Brain microvascular endothelial cell (primary cell): ENCODE results near the gene TRIM33.
"Not testable (repeated sequence)": the region's sequence is repeated elsewhere in the genome, so short reads cannot be mapped to it uniquely, and the experiment has no call there.

ENCODE experiments used
- DNase-seq: peaks from one replicate; pipeline ENCODE4 v3.0.0-alpha.2; 2020
- H3K27ac ChIP-seq: fragments of 250-450 bp; sonication (Bioruptor Pico); 2 replicates; pipeline ENCODE4 v1.5.1; 2020; ENCODE audit warnings: mild to moderate bottlenecking, moderate library complexity
- H3K27me3 ChIP-seq: fragments of 250-450 bp; sonication (Bioruptor Pico); replicated peaks from 2 replicates; pipeline ENCODE4 v1.5.1; 2020; ENCODE audit warnings: mild to moderate bottlenecking
- H3K36me3 ChIP-seq: fragments of 250-450 bp; sonication (Bioruptor Pico); replicated peaks from 2 replicates; pipeline ENCODE4 v1.5.1; 2020; ENCODE audit warnings: mild to moderate bottlenecking
- H3K4me3 ChIP-seq: 2 replicates; pipeline ENCODE4 v1.5.1; 2011; ENCODE audit warnings: low read depth, mild to moderate bottlenecking, control low read depth, low read length, moderate library complexity
- in situ Hi-C: cut with HindIII; loops from 2 replicates; pipeline ENCODE4 v1.10.0; 2017; ENCODE audit warnings: low sequenced_read_pairs, low pct_ligation_motif_present
- TF ChIP-seq, protein P1 (sequence below): IDR thresholded peaks from 2 replicates; pipeline ENCODE4 v1.5.1; 2011; ENCODE audit warnings: low read depth, mild to moderate bottlenecking, moderate library complexity, low read length, control low read depth, inconsistent platforms; ENCODE audit errors: missing control alignments

Gene TRIM33

DNA sequence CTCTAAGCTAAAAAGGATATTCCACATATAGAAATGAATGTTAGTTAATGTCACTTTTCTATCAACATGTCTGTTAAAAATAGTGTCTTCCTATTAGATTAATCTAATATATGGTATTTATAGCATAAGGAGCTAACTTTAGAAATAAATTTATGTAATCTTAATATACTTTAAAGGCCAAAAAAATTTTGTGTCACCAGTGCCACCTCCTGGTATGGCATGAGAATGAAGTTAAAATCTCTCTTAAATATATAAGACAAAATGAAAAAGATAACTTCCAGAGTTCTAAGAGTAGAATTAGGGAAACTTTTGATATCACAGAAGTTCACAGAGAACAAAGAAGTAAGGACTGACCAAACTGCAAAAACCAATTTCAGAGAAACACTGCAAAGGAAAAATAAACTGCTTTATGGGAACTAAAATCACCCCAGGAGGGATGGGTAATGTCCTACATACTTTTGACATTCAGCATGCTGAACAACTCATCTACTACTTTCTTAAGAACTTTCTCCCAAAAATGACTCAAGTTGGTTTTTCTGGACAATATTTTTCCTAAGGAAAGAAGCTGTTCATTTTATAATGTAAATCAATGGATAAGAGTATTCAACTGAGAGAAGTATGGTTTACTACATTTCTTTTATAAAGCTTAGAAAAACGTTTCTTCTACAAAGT, 82.8 kb downstream of the TRIM33 start:
- TF ChIP-seq, protein P1, sequence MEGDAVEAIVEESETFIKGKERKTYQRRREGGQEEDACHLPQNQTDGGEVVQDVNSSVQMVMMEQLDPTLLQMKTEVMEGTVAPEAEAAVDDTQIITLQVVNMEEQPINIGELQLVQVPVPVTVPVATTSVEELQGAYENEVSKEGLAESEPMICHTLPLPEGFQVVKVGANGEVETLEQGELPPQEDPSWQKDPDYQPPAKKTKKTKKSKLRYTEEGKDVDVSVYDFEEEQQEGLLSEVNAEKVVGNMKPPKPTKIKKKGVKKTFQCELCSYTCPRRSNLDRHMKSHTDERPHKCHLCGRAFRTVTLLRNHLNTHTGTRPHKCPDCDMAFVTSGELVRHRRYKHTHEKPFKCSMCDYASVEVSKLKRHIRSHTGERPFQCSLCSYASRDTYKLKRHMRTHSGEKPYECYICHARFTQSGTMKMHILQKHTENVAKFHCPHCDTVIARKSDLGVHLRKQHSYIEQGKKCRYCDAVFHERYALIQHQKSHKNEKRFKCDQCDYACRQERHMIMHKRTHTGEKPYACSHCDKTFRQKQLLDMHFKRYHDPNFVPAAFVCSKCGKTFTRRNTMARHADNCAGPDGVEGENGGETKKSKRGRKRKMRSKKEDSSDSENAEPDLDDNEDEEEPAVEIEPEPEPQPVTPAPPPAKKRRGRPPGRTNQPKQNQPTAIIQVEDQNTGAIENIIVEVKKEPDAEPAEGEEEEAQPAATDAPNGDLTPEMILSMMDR, result peak; percentile 43
- DNase-seq, result no peak
- in situ Hi-C loops, result no loop called here
- Histone ChIP-seq H3K36me3 (peaks cover 19% of the 10 kb centered on the region), H3K27ac (no peak overlapping the region), H3K27me3 (no peaks in the 10 kb centered on the region), H3K4me3 (no peak overlapping the region)

DNA sequence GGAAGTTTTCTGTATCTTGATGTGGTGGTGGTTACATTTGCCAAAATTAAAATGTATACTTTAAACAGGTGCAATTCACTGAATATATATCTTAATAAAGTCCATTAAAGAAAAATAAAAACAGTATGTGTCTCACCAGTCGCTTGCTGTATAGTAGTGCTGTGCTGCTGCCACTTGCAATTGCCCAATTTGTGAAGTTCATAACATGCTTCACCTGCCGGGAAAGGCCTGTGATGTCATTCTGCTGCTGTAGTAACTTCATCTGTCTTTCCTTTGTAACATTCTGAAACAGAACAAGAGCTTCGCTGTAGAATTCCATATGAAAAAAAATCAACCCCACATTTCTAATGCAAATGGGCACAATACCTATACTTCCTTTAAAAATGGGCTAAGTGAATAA, 83.4 kb downstream of the TRIM33 start:
- Histone ChIP-seq H3K27ac (no peak overlapping the region), H3K27me3 (no peaks in the 10 kb centered on the region), H3K4me3 (no peak overlapping the region), H3K36me3 (peaks cover 19% of the 10 kb centered on the region)
- in situ Hi-C loops, result no loop called here
- DNase-seq, result no peak
- TF ChIP-seq, protein P1, result no peak

- DNase-seq, result no peak
- Histone ChIP-seq H3K27me3 (no peaks in the 10 kb centered on the region), H3K36me3 (peaks cover 35% of the 10 kb centered on the region), H3K4me3 (no peak overlapping the region), H3K27ac (no peak overlapping the region)
- in situ Hi-C loops, result no loop called here
- TF ChIP-seq, protein P1, result no peak
Observed at GRCh38 chr1:114423455-114423854, 87.5 kb downstream of the TRIM33 start.

- DNase-seq, result not testable (repeated sequence)
Observed at GRCh38 chr1:114418948-114419347, 92.1 kb downstream of the TRIM33 start.

DNA sequence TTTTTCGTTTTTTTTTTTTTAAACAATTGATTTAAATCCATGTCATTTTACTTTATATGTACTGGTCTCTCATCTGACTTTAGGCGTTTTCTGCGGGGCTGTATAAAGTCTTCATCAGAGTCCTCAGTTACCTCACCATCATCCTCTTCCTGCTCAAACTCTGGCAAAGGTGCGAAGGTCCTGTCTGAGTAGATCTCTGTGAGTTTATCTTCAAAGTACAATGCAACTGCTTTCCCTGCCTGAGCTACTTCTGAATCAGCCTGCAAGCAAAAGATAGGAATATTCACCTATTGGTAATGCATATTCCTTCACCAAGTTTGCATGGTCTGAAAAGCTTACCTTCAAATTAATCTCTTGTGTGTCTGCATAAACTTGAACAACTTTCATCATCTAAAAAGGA, 113.4 kb downstream of the TRIM33 start:
- peaks cover 14% of the 10 kb centered on the region for H3K36me3 ChIP-seq
- TF ChIP-seq, protein P1, result no peak

More at GRCh38 chr1:114418948-114419347, 92.1 kb downstream of the TRIM33 start:
- H3K27me3 ChIP-seq, H3K4me3 ChIP-seq, H3K27ac ChIP-seq, in situ Hi-C loops: not testable (repeated sequence)
- H3K36me3 ChIP-seq, result peaks cover 26% of the 10 kb centered on the region

GRCh38 chr1:114395863-114396262, 115.1 kb downstream of the TRIM33 start:
- peaks cover 12% of the 10 kb centered on the region for H3K36me3 ChIP-seq
- no peaks in the 10 kb centered on the region for H3K27me3 ChIP-seq
- TF ChIP-seq, protein P1, result no peak
- H3K4me3 ChIP-seq, result no peak overlapping the region
- DNase-seq, result no peak
- no peak overlapping the region for H3K27ac ChIP-seq
- in situ Hi-C loops, result no loop called here

More for the DNA sequence above, 113.4 kb downstream of the TRIM33 start:
- Histone ChIP-seq H3K27ac (no peak overlapping the region), H3K27me3 (no peaks in the 10 kb centered on the region), H3K4me3 (no peak overlapping the region)
- in situ Hi-C loops, result no loop called here
- DNase-seq, result no peak
